Gastrocnemius medialis (tissue), 4 donors: ENCODE results near the gene UCK1.

Experiments
- POLR2A ChIP-seq, 2 donors: fragments of 450-650 bp; IDR thresholded peaks; one replicate each; pipeline ENCODE4 v1.6.1; 2017; ENCODE audit warnings: antibody characterized with exemption in 2 of 2, mild to moderate bottlenecking in 2 of 2, moderate library complexity in 2 of 2
- TF ChIP-seq, protein P1 (sequence below), 5 experiments: fragments of 450-650 bp in 3 of 5; fragments of 200-600 bp in 2 of 5; sonication (generic) in 2 of 5; IDR thresholded peaks in 4 of 5; conservative IDR thresholded peaks in 1 of 5; 1 replicate in 4 of 5; 2 replicates in 1 of 5; pipeline ENCODE4 v1.5.1; 2016 to 2019; ENCODE audit warnings: antibody characterized with exemption in 5 of 5, mild to moderate bottlenecking in 3 of 5, moderate library complexity in 3 of 5

DNA sequence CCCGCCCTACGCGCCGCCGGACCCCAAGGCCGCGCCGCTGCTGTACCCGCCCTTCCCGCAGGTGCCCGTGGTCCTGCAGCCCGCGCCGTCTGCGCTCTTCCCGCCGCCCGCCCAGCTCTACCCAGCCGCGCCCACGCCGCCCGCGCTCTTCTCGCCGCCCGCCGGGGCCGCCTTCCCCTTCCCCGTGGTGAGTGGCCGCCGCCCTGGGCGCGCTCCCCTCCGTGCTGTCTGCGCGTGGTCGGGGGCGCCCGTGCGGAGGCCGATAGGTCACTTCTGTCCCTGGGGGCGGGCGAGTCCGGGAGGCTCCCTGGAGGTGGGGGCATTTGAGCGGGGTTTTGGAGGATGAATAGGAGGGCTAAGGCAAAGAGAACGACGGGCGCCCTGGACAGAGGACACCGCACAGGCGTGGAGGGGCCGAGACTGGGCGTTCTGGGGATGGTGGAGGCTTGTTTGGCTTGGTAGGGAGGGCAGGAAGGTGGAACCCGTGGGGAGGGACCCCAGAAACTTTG is 23.8 kb upstream of the UCK1 start:
- TF ChIP-seq, protein P1, sequence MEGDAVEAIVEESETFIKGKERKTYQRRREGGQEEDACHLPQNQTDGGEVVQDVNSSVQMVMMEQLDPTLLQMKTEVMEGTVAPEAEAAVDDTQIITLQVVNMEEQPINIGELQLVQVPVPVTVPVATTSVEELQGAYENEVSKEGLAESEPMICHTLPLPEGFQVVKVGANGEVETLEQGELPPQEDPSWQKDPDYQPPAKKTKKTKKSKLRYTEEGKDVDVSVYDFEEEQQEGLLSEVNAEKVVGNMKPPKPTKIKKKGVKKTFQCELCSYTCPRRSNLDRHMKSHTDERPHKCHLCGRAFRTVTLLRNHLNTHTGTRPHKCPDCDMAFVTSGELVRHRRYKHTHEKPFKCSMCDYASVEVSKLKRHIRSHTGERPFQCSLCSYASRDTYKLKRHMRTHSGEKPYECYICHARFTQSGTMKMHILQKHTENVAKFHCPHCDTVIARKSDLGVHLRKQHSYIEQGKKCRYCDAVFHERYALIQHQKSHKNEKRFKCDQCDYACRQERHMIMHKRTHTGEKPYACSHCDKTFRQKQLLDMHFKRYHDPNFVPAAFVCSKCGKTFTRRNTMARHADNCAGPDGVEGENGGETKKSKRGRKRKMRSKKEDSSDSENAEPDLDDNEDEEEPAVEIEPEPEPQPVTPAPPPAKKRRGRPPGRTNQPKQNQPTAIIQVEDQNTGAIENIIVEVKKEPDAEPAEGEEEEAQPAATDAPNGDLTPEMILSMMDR (IDR thresholded peaks at IDR 0.05 in 4 of 5, conservative IDR thresholded peaks at IDR 0.05 in 1 of 5): no peak
- TF ChIP-seq POLR2A (IDR thresholded peaks at IDR 0.05): no peak
